ENCODE measurements around the gene ZMYM5. TPM values are rescaled to one million over a fixed set of nuclear protein-coding genes. Genes with fewer than 3 reads are reported as not detected.
"Not testable (repeated sequence)": the region's sequence is repeated elsewhere in the genome, so short reads cannot be mapped to it uniquely, and the experiment has no call there.

Gene ZMYM5
- total and polyA plus RNA-seq, 2 of the 13 experiments (the other 11 are each of a cell fraction or from before 2014, with no cell fraction given): 7.8 to 9.4 TPM

- WGBS (ENCODE audit: low lambda C conversion rate): 100% methylated on average over 2 of the region's 2 CpGs
- H4K20me1 ChIP-seq (ENCODE audit: insufficient read depth, low read length); H2AFZ ChIP-seq (ENCODE audit: low read length); in situ Hi-C loops (cut with HindIII; ENCODE audit: extremely low pct_ligation_motif_present, low pct_unique_long_range_greater_than_20kb); H3K36me3 ChIP-seq (replicated peaks in 1 of 2; ENCODE audit: control insufficient read depth in 1 of 2, insufficient read depth in 2 of 2, low read length in 2 of 2); H3K4me1 ChIP-seq (ENCODE audit: insufficient read depth, low read length); CTCF ChIA-PET (ENCODE audit: low intra/inter-chr PET ratio, low total read pairs); H3K27me3 ChIP-seq (ENCODE audit: control insufficient read depth in 1 of 2, insufficient read depth in 2 of 2, low read length in 2 of 2); H3K79me2 ChIP-seq (ENCODE audit: insufficient read depth, low read length); H3K9ac ChIP-seq (ENCODE audit: insufficient read depth, low read depth, low read length); intact Hi-C loops (cut with micrococcal nuclease; ENCODE audit: unreplicated experiment); DNase-seq (ENCODE audit: low spot score); ATAC-seq; POLR2A ChIA-PET; H3K4me2 ChIP-seq (ENCODE audit: low read depth, low read length); H3K9me3 ChIP-seq (ENCODE audit: low read length); H3K4me3 ChIP-seq (replicated peaks in 1 of 3; ENCODE audit: insufficient read depth in 1 of 3, low read depth in 2 of 3, low read length in 3 of 3); BruUV-seq (replicated peaks); FAIRE-seq; H3K27ac ChIP-seq (ENCODE audit: extremely low read length, insufficient read depth, low read length): not testable (repeated sequence)
- TF ChIP-seq ZNF121 (CRISPR knock-in tag; IDR thresholded peaks at IDR 0.05): peak; percentile 42; the same call in 1 of the 2 replicates
Observed at GRCh38 chr13:19815842-19816241, 47.6 kb downstream of the ZMYM5 start.

GRCh38 chr13:19810996-19811881, 52.2 kb downstream of the ZMYM5 start:
- Histone ChIP-seq H3K9me3 (ENCODE audit: low read length) (no peaks in the 10 kb centered on the region), H2AFZ (ENCODE audit: low read length) (no peak overlapping the region), H3K4me3 (replicated peaks in 1 of 3; ENCODE audit: insufficient read depth in 1 of 3, low read depth in 2 of 3, low read length in 3 of 3) (no peak overlapping the region), H3K27ac (ENCODE audit: extremely low read length, insufficient read depth, low read length) (no peak overlapping the region), H3K4me1 (ENCODE audit: insufficient read depth, low read length) (0 out of 2 replicates have a peak, but pooled peaks cover 6% of the 10 kb centered on the region), H3K4me2 (ENCODE audit: low read depth, low read length) (no peak overlapping the region), H4K20me1 (ENCODE audit: insufficient read depth, low read length) (no peaks in the 10 kb centered on the region), H3K9ac (ENCODE audit: insufficient read depth, low read depth, low read length) (no peak overlapping the region), H3K79me2 (ENCODE audit: insufficient read depth, low read length) (no peaks in the 10 kb centered on the region), H3K27me3 (ENCODE audit: control insufficient read depth in 1 of 2, insufficient read depth in 2 of 2, low read length in 2 of 2) (no peaks in the 10 kb centered on the region), H3K36me3 (replicated peaks in 1 of 2; ENCODE audit: control insufficient read depth in 1 of 2, insufficient read depth in 2 of 2, low read length in 2 of 2) (no peaks in the 10 kb centered on the region)
- 83% methylated on average over 7 of the region's 7 CpGs for WGBS (ENCODE audit: low lambda C conversion rate)
- FAIRE-seq (no peak), DNase-seq (ENCODE audit: low spot score) (peak; percentile 10), ATAC-seq (peak; percentile 53; the same call in 2 of the 3 replicates)
- TF ChIP-seq SRF (IDR thresholded peaks at IDR 0.05; ENCODE audit: low read depth, low read length) (peak; percentile 85), PLRG1 (conservative IDR thresholded peaks at IDR 0.05) (no peak), SMARCC2 (IDR thresholded peaks at IDR 0.05) (no peak)
- in situ Hi-C loops (cut with HindIII; ENCODE audit: extremely low pct_ligation_motif_present, low pct_unique_long_range_greater_than_20kb): no loop called here
- intact Hi-C loops (cut with micrococcal nuclease; ENCODE audit: unreplicated experiment): no loop called here
- no TSS peak for BruUV-seq (replicated peaks)
- CTCF ChIA-PET (ENCODE audit: low intra/inter-chr PET ratio, low total read pairs): no interaction called here
- POLR2A ChIA-PET: no interaction called here

All from HepG2 (cell line).